HCT116 (cell line): ENCODE data around the gene LAMB4. TPM values are rescaled to one million over a fixed set of nuclear protein-coding genes. Genes with fewer than 3 reads are reported as not detected.

Experiments
- ATAC-seq: fragments of 200-7000 bp; cut with Tn5 transposase; 2 replicates; pipeline ENCODE4 v1.9.1; 2020; ENCODE audit warnings: mild to moderate bottlenecking, moderate library complexity
- BruUV-seq: library from RNA; stranded (reverse); fragments of 400-500 nt; replicated peaks from 2 replicates; lab custom pipeline; 2021; lab: Mats Ljungman, UMichigan
- CTCF ChIA-PET: fragments of 300-600 bp; sonication (Branson Sonifier 250); formaldehyde crosslinking; loops from one replicate; lab custom pipeline; 2021; ENCODE audit warnings: antibody characterized with exemption; lab: Charles Lee
- POLR2A ChIA-PET: fragments of 300-600, 350-600 bp; sonication (Branson Sonifier 250); formaldehyde crosslinking; loops from one replicate; lab custom pipeline; 2021; ENCODE audit warnings: antibody characterized with exemption; lab: Charles Lee
- RAD21 ChIA-PET, 2 experiments: fragments of 300-600 bp; sonication (Branson Sonifier 250); formaldehyde crosslinking; loops; one replicate each; lab custom pipeline; 2023; ENCODE audit warnings: low total read pairs in 2 of 2; ENCODE audit not compliant: uncharacterized antibody in 2 of 2, unreplicated experiment in 2 of 2, low non-redundant PET in 1 of 2; lab: Charles Lee
- DNase-seq: peaks from one replicate; pipeline ENCODE4 v3.0.0-alpha.2; 2010; ENCODE audit warnings: low read depth, low spot score
- H2AFZ ChIP-seq: fragments of 200-600 bp; shearing (Covaris generic), sonication (generic); 2 replicates; pipeline ENCODE4 v1.6.1; 2017; ENCODE audit warnings: low read depth, mixed run types, mixed read lengths, antibody characterized with exemption, low read length; ENCODE audit not compliant: poor library complexity, severe bottlenecking
- H3K27ac ChIP-seq: 2 replicates; pipeline ENCODE4 v1.5.1; 2012; ENCODE audit warnings: low read depth, low read length
- H3K27me3 ChIP-seq: fragments of 200-600 bp; sonication (generic); 2 replicates; pipeline ENCODE4 v1.6.1; 2016; ENCODE audit warnings: mixed run types, low read length, mixed read lengths; ENCODE audit not compliant: insufficient read depth
- H3K36me3 ChIP-seq, 2 experiments: fragments of 200-500 bp in 1 of 2; fragments of 200-600 bp in 1 of 2; sonication (Bioruptor generic) in 1 of 2; sonication (generic) in 1 of 2; 2 replicates each; pipeline versions ENCODE4 v1.5.1 to v1.6.1; 2014 to 2016; ENCODE audit warnings: low read length in 2 of 2, inconsistent platforms in 1 of 2, mixed read lengths in 1 of 2, mixed run types in 1 of 2; ENCODE audit not compliant: insufficient read depth in 2 of 2, control insufficient read depth in 1 of 2
- H3K4me1 ChIP-seq, 2 experiments: fragments of 200-600 bp in 1 of 2; sonication (generic) in 1 of 2; 2 replicates each; pipeline versions ENCODE4 v1.5.1 to v1.6.1; 2012 to 2017; ENCODE audit warnings: low read length in 2 of 2, inconsistent platforms in 1 of 2, mild to moderate bottlenecking in 1 of 2, mixed read lengths in 1 of 2, mixed run types in 1 of 2, moderate library complexity in 1 of 2; ENCODE audit not compliant: insufficient read depth in 2 of 2, control insufficient read depth in 1 of 2
- H3K4me2 ChIP-seq: fragments of 200-600 bp; sonication (generic); 2 replicates; pipeline ENCODE4 v1.6.1; 2017; ENCODE audit warnings: mixed run types, low read length, mixed read lengths
- H3K4me3 ChIP-seq, 2 experiments: fragments of 200-600 bp in 1 of 2; sonication (generic) in 1 of 2; replicated peaks in 1 of 2; 2 replicates each; pipeline ENCODE4 v1.5.1; 2011 to 2016; ENCODE audit warnings: low read length in 2 of 2, control low read depth in 1 of 2, low read depth in 1 of 2, mild to moderate bottlenecking in 1 of 2, mixed read lengths in 1 of 2, mixed run types in 1 of 2
- H3K79me2 ChIP-seq: fragments of 200-600 bp; sonication (generic); 2 replicates; pipeline ENCODE4 v1.6.1; 2017; ENCODE audit warnings: mild to moderate bottlenecking, mixed run types, low read length, moderate library complexity, mixed read lengths; ENCODE audit not compliant: insufficient read depth
- H3K9ac ChIP-seq: fragments of 200-600 bp; sonication (generic); 2 replicates; pipeline ENCODE4 v1.6.1; 2016; ENCODE audit warnings: low read length, mixed read lengths
- H3K9me2 ChIP-seq: fragments of 200-600 bp; sonication (generic), shearing (Covaris generic); 2 replicates; pipeline ENCODE4 v1.6.1; 2017; ENCODE audit warnings: mixed run types, mild to moderate bottlenecking, moderate library complexity; ENCODE audit not compliant: insufficient read depth
- H3K9me3 ChIP-seq, 2 experiments: fragments of 200-500 bp in 1 of 2; fragments of 200-600 bp in 1 of 2; sonication (Bioruptor generic) in 1 of 2; sonication (generic) in 1 of 2; 2 replicates each; pipeline ENCODE4 v1.6.1; 2014 to 2017; ENCODE audit warnings: low read length in 2 of 2, mixed read lengths in 2 of 2, inconsistent platforms in 1 of 2, low read depth in 1 of 2, mild to moderate bottlenecking in 1 of 2, mixed run types in 1 of 2, moderate library complexity in 1 of 2; ENCODE audit not compliant: control insufficient read depth in 1 of 2, insufficient read depth in 1 of 2
- H4K20me1 ChIP-seq: fragments of 200-600 bp; sonication (generic), shearing (Covaris generic); 2 replicates; pipeline ENCODE4 v1.6.1; 2017; ENCODE audit warnings: mixed run types, mild to moderate bottlenecking, moderate library complexity; ENCODE audit not compliant: insufficient read depth
- ATF3 ChIP-seq: IDR thresholded peaks from 2 replicates; pipeline ENCODE4 v1.6.1; 2012
- EGR1 ChIP-seq: IDR thresholded peaks from 2 replicates; pipeline ENCODE4 v1.6.1; 2012; ENCODE audit warnings: low read depth
- EZH2phosphoT487 ChIP-seq: fragments of 200-600 bp; IDR thresholded peaks from 2 replicates; pipeline ENCODE4 v1.6.1; 2018; ENCODE audit warnings: antibody characterized with exemption, borderline replicate concordance
- MAX ChIP-seq: IDR thresholded peaks from 2 replicates; pipeline ENCODE4 v1.6.1; 2012
- POLR2A ChIP-seq: IDR thresholded peaks from 2 replicates; pipeline ENCODE4 v1.7.0; 2011; ENCODE audit warnings: borderline replicate concordance; ENCODE audit not compliant: insufficient read depth, insufficient read length; ENCODE audit errors: extremely low read depth
- POLR2AphosphoS5 ChIP-seq: IDR thresholded peaks from 2 replicates; pipeline ENCODE4 v1.6.1; 2011; ENCODE audit warnings: mild to moderate bottlenecking, low read depth, low read length, moderate library complexity
- RAD21 ChIP-seq: IDR thresholded peaks from 2 replicates; pipeline ENCODE4 v1.6.1; 2012; ENCODE audit warnings: low read depth, mild to moderate bottlenecking
- REST ChIP-seq: IDR thresholded peaks from 2 replicates; pipeline ENCODE4 v1.6.1; 2012; ENCODE audit warnings: low read depth
- SIN3A ChIP-seq: IDR thresholded peaks from 2 replicates; pipeline ENCODE4 v1.6.1; 2012; ENCODE audit warnings: low read depth
- SRF ChIP-seq: IDR thresholded peaks from 2 replicates; pipeline ENCODE4 v1.6.1; 2012; ENCODE audit warnings: low read depth
- TCF7L2 ChIP-seq: IDR thresholded peaks from 2 replicates; pipeline ENCODE4 v1.7.0; 2011; ENCODE audit warnings: borderline replicate concordance, inconsistent platforms; ENCODE audit not compliant: insufficient read depth, insufficient read length; ENCODE audit errors: extremely low read depth
- YY1 ChIP-seq: IDR thresholded peaks from 2 replicates; pipeline ENCODE4 v1.6.1; 2011; ENCODE audit warnings: low read length, low read depth, moderate library complexity, mild to moderate bottlenecking; ENCODE audit not compliant: insufficient replicate concordance; ENCODE audit errors: extremely low read depth
- ZFX ChIP-seq: fragments of 450-650 bp; IDR thresholded peaks from 2 replicates; pipeline ENCODE4 v1.6.1; 2017
- intact Hi-C: fragments of 100-400 bp; cut with micrococcal nuclease; formaldehyde crosslinking; loops from 2 replicates; pipeline ENCODE4 v1.10.0; 2022
- total RNA-seq: library from RNA; stranded (reverse); gene quantifications from one replicate; pipeline ENCODE4 v1.2.1, GENCODE V29; 2021; ENCODE audit not compliant: unreplicated experiment
- TF ChIP-seq, protein P1 (sequence below), 3 experiments: fragments of 200-600 bp in 1 of 3; sonication (generic) in 1 of 3; IDR thresholded peaks in 2 of 3; conservative IDR thresholded peaks in 1 of 3; 2 replicates each; pipeline ENCODE4 v1.5.1; 2012 to 2017; ENCODE audit warnings: low read depth in 2 of 3, low read length in 2 of 3, antibody characterized with exemption in 1 of 3, borderline replicate concordance in 1 of 3, control low read depth in 1 of 3, mild to moderate bottlenecking in 1 of 3, mixed read lengths in 1 of 3, mixed run types in 1 of 3, moderate library complexity in 1 of 3; ENCODE audit not compliant: insufficient read depth in 1 of 3

Gene LAMB4
- total RNA-seq, 1 experiment from 2014 or later: not detected

- H3K4me2 ChIP-seq: no peak overlapping the region
- BruUV-seq: no TSS peak
- POLR2A ChIA-PET: no interaction called here
Observed at GRCh38 chr7:108033776-108034497, 96.2 kb downstream of the LAMB4 start.

More at GRCh38 chr7:108033776-108034497, 96.2 kb downstream of the LAMB4 start:
- ChIA-PET CTCF (interaction anchor here (0.7 to 1.2 kb wide), 3 partner anchors 8 to 17 kb away, joined by 3 to 4 read pairs (median 4); no protein-coding TSS in a partner anchor), RAD21 (no interaction called here)
- Histone ChIP-seq H3K27me3 (no peaks in the 10 kb centered on the region), H3K27ac (no peak overlapping the region), H3K4me1 (peaks cover 0 to 11% of the 10 kb centered on the region in 2 experiments; a peak in 2 of 4 replicates), H3K36me3 (no peaks in the 10 kb centered on the region), H2AFZ (no peak overlapping the region), H3K9ac (no peak overlapping the region), H4K20me1 (no peaks in the 10 kb centered on the region), H3K4me3 (no peak overlapping the region), H3K9me3 (no peaks in the 10 kb centered on the region), H3K9me2 (no peaks in the 10 kb centered on the region), H3K79me2 (no peaks in the 10 kb centered on the region)
- TF ChIP-seq EGR1: no peak
- TF ChIP-seq YY1: no peak
- no peak for TF ChIP-seq POLR2AphosphoS5
- no peak for TF ChIP-seq TCF7L2
- no peak for TF ChIP-seq ZFX
- TF ChIP-seq RAD21: no peak
- no peak for TF ChIP-seq SIN3A
- TF ChIP-seq REST: no peak
- no peak for TF ChIP-seq SRF
- TF ChIP-seq, protein P1, sequence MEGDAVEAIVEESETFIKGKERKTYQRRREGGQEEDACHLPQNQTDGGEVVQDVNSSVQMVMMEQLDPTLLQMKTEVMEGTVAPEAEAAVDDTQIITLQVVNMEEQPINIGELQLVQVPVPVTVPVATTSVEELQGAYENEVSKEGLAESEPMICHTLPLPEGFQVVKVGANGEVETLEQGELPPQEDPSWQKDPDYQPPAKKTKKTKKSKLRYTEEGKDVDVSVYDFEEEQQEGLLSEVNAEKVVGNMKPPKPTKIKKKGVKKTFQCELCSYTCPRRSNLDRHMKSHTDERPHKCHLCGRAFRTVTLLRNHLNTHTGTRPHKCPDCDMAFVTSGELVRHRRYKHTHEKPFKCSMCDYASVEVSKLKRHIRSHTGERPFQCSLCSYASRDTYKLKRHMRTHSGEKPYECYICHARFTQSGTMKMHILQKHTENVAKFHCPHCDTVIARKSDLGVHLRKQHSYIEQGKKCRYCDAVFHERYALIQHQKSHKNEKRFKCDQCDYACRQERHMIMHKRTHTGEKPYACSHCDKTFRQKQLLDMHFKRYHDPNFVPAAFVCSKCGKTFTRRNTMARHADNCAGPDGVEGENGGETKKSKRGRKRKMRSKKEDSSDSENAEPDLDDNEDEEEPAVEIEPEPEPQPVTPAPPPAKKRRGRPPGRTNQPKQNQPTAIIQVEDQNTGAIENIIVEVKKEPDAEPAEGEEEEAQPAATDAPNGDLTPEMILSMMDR (IDR thresholded peaks at IDR 0.05 in 2 of 3, conservative IDR thresholded peaks at IDR 0.05 in 1 of 3; ENCODE audit: borderline replicate concordance in 1 of 3, insufficient read depth in 1 of 3, low read depth in 2 of 3, low read length in 2 of 3): no peak
- TF ChIP-seq POLR2A: no peak
- no peak for TF ChIP-seq ATF3
- no peak for TF ChIP-seq MAX
- TF ChIP-seq EZH2phosphoT487: no peak
- ATAC-seq (no peak), DNase-seq (no peak)
- intact Hi-C loops: no loop called here
